K562 (cell line): Measurements from ENCODE around the gene SLC4A3. TPM values are rescaled to one million over a fixed set of nuclear protein-coding genes. Genes with fewer than 3 reads are reported as not detected.

ENCODE experiments used
- ATAC-seq: fragments of 200-7000 bp; cut with Tn5 transposase; 3 replicates; pipeline ENCODE4 v1.9.1; 2020; ENCODE audit warnings: moderate library complexity
- BruUV-seq: library from RNA; stranded (reverse); fragments of 400-500 nt; replicated peaks from 2 replicates; lab custom pipeline; 2021; lab: Mats Ljungman, UMichigan
- CTCF ChIA-PET: fragments of 300-600 bp; formaldehyde crosslinking; extraction: SDS; loops from one replicate; lab custom pipeline; 2021; ENCODE audit warnings: low intra/inter-chr PET ratio; lab: Yijun Ruan, JAX
- POLR2A ChIA-PET: fragments of 300-600, 350-650 bp; sonication (Branson Sonifier 250); formaldehyde crosslinking; extraction: SDS; loops from one replicate; lab custom pipeline; 2021; ENCODE audit warnings: antibody characterized with exemption, inconsistent platforms; lab: Yijun Ruan, JAX
- DNase-seq, 4 experiments: peaks; one replicate each; pipeline versions ENCODE4 v3.0.0 to v3.0.0-alpha.2; 2011 to 2018; ENCODE audit warnings: low spot score in 3 of 4, mixed read lengths in 3 of 4; ENCODE audit errors: extremely low read depth in 1 of 4
- FAIRE-seq: peaks from 2 replicates; lab custom pipeline; 2011; peaks lifted over from hg19 to GRCh38; lab: Jason Lieb, UNC
- H2AFZ ChIP-seq: 2 replicates; pipeline ENCODE4 v1.6.0; 2011; ENCODE audit warnings: low read depth, low read length, control low read depth, inconsistent platforms
- H3K27ac ChIP-seq: fragments of 200-600 bp; 3 replicates; pipeline ENCODE4 v1.8.0; 2011; ENCODE audit warnings: low read depth, mild to moderate bottlenecking, control low read depth, inconsistent platforms, low read length, moderate library complexity, mixed read lengths; ENCODE audit errors: extremely low read depth
- H3K27me3 ChIP-seq, 2 experiments: fragments of 300-600 bp in 1 of 2; 2 replicates in 1 of 2; 3 replicates in 1 of 2; pipeline versions ENCODE4 v1.6.0 to v1.8.0; 2011; ENCODE audit warnings: inconsistent platforms in 2 of 2, low read length in 2 of 2, mild to moderate bottlenecking in 1 of 2, mixed read lengths in 1 of 2, moderate library complexity in 1 of 2; ENCODE audit not compliant: control insufficient read depth in 2 of 2, insufficient read depth in 2 of 2
- H3K36me3 ChIP-seq: fragments of 300-600 bp; 3 replicates; pipeline ENCODE4 v1.8.0; 2011; ENCODE audit warnings: mild to moderate bottlenecking, low read length, inconsistent platforms; ENCODE audit not compliant: control insufficient read depth, insufficient read depth
- H3K4me1 ChIP-seq, 2 experiments: fragments of 200-600 bp in 1 of 2; replicated peaks in 1 of 2; 2 replicates in 1 of 2; 3 replicates in 1 of 2; pipeline versions ENCODE4 v1.5.1 to v1.8.0; 2011; ENCODE audit warnings: inconsistent platforms in 2 of 2, low read length in 2 of 2, mild to moderate bottlenecking in 1 of 2, mixed read lengths in 1 of 2, moderate library complexity in 1 of 2; ENCODE audit not compliant: control insufficient read depth in 2 of 2, insufficient read depth in 2 of 2
- H3K4me2 ChIP-seq: 2 replicates; pipeline ENCODE4 v1.6.1; 2011; ENCODE audit warnings: low read length, control low read depth, inconsistent platforms, mixed read lengths; ENCODE audit not compliant: insufficient read depth
- H3K4me3 ChIP-seq: fragments of 200-600 bp; sonication (generic), shearing (Covaris generic); 2 replicates; pipeline ENCODE4 v1.5.1; 2016; ENCODE audit warnings: control low read depth, inconsistent platforms
- H3K79me2 ChIP-seq: fragments of 200-600 bp; 3 replicates; pipeline ENCODE4 v1.8.0; 2011; ENCODE audit warnings: low read length, inconsistent platforms; ENCODE audit not compliant: control insufficient read depth, insufficient read depth
- H3K9ac ChIP-seq, 2 experiments: 2 replicates each; pipeline versions ENCODE4 v1.6.0 to v1.6.1; 2011; ENCODE audit warnings: low read depth in 2 of 2, low read length in 2 of 2, control low read depth in 1 of 2, inconsistent platforms in 1 of 2, mild to moderate bottlenecking in 1 of 2, mixed read lengths in 1 of 2; ENCODE audit not compliant: insufficient read depth in 1 of 2
- H3K9me1 ChIP-seq: one replicate; pipeline ENCODE4 v1.6.0; 2011; ENCODE audit warnings: inconsistent platforms, mild to moderate bottlenecking, low read length, moderate library complexity; ENCODE audit not compliant: control insufficient read depth, insufficient read depth
- H3K9me3 ChIP-seq: replicated peaks from 2 replicates; pipeline ENCODE4 v1.5.1; 2011; ENCODE audit warnings: low read depth, low read length, inconsistent platforms; ENCODE audit not compliant: control insufficient read depth, insufficient read depth
- H4K20me1 ChIP-seq: replicated peaks from 2 replicates; pipeline ENCODE4 v1.6.1; 2011; ENCODE audit warnings: low read length, inconsistent platforms, mixed read lengths; ENCODE audit not compliant: control insufficient read depth, insufficient read depth
- BDP1 ChIP-seq: IDR thresholded peaks from 3 replicates; pipeline ENCODE4 v1.6.1; 2011; ENCODE audit not compliant: insufficient read length, insufficient read depth
- ELF1 ChIP-seq: fragments of 200-800 bp; sonication (Bioruptor generic); IDR thresholded peaks from 2 replicates; pipeline ENCODE4 v1.6.1; 2016; ENCODE audit warnings: missing genetic modification characterization, missing compliant biosample characterization
- ETS2 ChIP-seq: IDR thresholded peaks from 2 replicates; pipeline ENCODE4 v1.6.1; 2016; ENCODE audit warnings: borderline replicate concordance, missing genetic modification characterization, mild to moderate bottlenecking, moderate library complexity, missing compliant biosample characterization; ENCODE audit not compliant: poor library complexity, severe bottlenecking
- FOS ChIP-seq: IDR thresholded peaks from 3 replicates; pipeline ENCODE4 v1.6.1; 2011; ENCODE audit not compliant: insufficient read length; ENCODE audit errors: extremely low read depth
- FOXK2 ChIP-seq, 2 experiments: fragments of 450-650 bp; IDR thresholded peaks in 1 of 2; conservative IDR thresholded peaks in 1 of 2; 2 replicates each; pipeline ENCODE4 v1.6.1; 2016; ENCODE audit warnings: low read depth in 2 of 2, mild to moderate bottlenecking in 1 of 2
- HMGN3 ChIP-seq: IDR thresholded peaks from 2 replicates; pipeline ENCODE4 v1.6.1; 2011; ENCODE audit warnings: borderline replicate concordance, low read depth, mild to moderate bottlenecking, mixed read lengths, low read length; ENCODE audit not compliant: insufficient read length; ENCODE audit errors: extremely low read depth
- ID3 ChIP-seq, 2 experiments: fragments of 250-450 bp in 1 of 2; fragments of 450-650 bp in 1 of 2; sonication (Bioruptor Pico) in 1 of 2; IDR thresholded peaks; 2 replicates each; pipeline versions ENCODE4 v1.6.1 to v1.8.0; 2016 to 2021; ENCODE audit warnings: mild to moderate bottlenecking in 2 of 2, moderate library complexity in 2 of 2, missing compliant biosample characterization in 1 of 2, missing genetic modification characterization in 1 of 2
- MYBL2 ChIP-seq, 2 experiments: fragments of 450-650 bp in 1 of 2; sonication (generic) in 1 of 2; formaldehyde crosslinking in 1 of 2; IDR thresholded peaks; 2 replicates each; pipeline versions ENCODE4 v1.6.1 to v1.8.1; 2017 to 2022; ENCODE audit warnings: borderline replicate concordance in 1 of 2, inconsistent platforms in 1 of 2, low read depth in 1 of 2, mild to moderate bottlenecking in 1 of 2, missing genetic modification reagents in 1 of 2, moderate library complexity in 1 of 2
- PHB ChIP-seq: fragments of 250-450 bp; sonication (Bioruptor Pico); IDR thresholded peaks from 2 replicates; pipeline ENCODE4 v1.5.0; 2021
- PYGO2 ChIP-seq: fragments of 450-650 bp; IDR thresholded peaks from 2 replicates; pipeline ENCODE4 v1.6.1; 2016; ENCODE audit warnings: mild to moderate bottlenecking, missing genetic modification characterization, moderate library complexity, missing compliant biosample characterization
- SRF ChIP-seq, 2 experiments: fragments of 250-450, 450-650 bp in 1 of 2; sonication (Bioruptor Pico) in 1 of 2; sonication (generic) in 1 of 2; formaldehyde crosslinking; IDR thresholded peaks; 2 replicates each; pipeline versions ENCODE4 v1.5.0 to v1.5.1; 2020 to 2022; ENCODE audit warnings: mild to moderate bottlenecking in 1 of 2, missing genetic modification reagents in 1 of 2
- ZFP1 ChIP-seq: fragments of 450-650 bp; formaldehyde crosslinking; IDR thresholded peaks from 2 replicates; pipeline ENCODE4 v1.4.0; 2020; ENCODE audit warnings: mild to moderate bottlenecking, mixed read lengths
- ZNF280B ChIP-seq: fragments of 250-450 bp; sonication (Bioruptor Pico); IDR thresholded peaks from 2 replicates; pipeline ENCODE4 v1.5.1; 2021; ENCODE audit warnings: mild to moderate bottlenecking
- ZNF395 ChIP-seq: fragments of 200-800 bp; sonication (Bioruptor generic); IDR thresholded peaks from 2 replicates; pipeline ENCODE4 v1.6.1; 2017; ENCODE audit warnings: missing genetic modification characterization, missing compliant biosample characterization
- ZNF41 ChIP-seq: fragments of 250-450 bp; sonication (Bioruptor Pico); conservative IDR thresholded peaks from 2 replicates; pipeline ENCODE4 v1.4.0; 2020; ENCODE audit warnings: mild to moderate bottlenecking
- WGBS: fragments of 100-300 bp; shearing (Covaris generic); methylation state at CpG from one replicate; pipeline ENCODE4 v1.1.6; 2016; ENCODE audit warnings: low coverage, mixed read lengths; ENCODE audit not compliant: insufficient coverage; ENCODE audit errors: missing lambda C conversion rate; 5-methylcytosine and 5-hydroxymethylcytosine counted together
- in situ Hi-C: fragments of 300-500 bp; cut with MboI; formaldehyde crosslinking; loops from 4 replicates; pipeline ENCODE4 v1.15.0; 2018; ENCODE audit warnings: inconsistent platforms, mixed read lengths
- intact Hi-C: fragments of 100-400 bp; cut with micrococcal nuclease; formaldehyde crosslinking; loops from 2 replicates; pipeline ENCODE4 v1.14.2; 2022
- polyA plus RNA-seq, 8 experiments: library from polyadenylated mRNA; depleted of rRNA in 4 of 8; stranded (reverse) in 5 of 8; unstranded in 3 of 8; fragments of >200 nt; fragmentation: Nextera tagmentation in 2 of 8; fragmentation: Illumina TruSeq in 1 of 8; extraction: Ambion mirVana in 2 of 8; extraction: Trizol in 1 of 8; gene quantifications; 2 replicates each; pipeline versions ENCODE4 v1.2.1 to v1.2.3, GENCODE V29; 2011 to 2014; ENCODE audit warnings: inconsistent platforms in 1 of 8, missing spikeins in 1 of 8
- total RNA-seq, 7 experiments: library from RNA; depleted of rRNA in 6 of 7; stranded (reverse); fragments of >200 nt in 6 of 7; fragmentation: Illumina TruSeq in 2 of 7; extraction: Trizol in 2 of 7; gene quantifications; 2 replicates each; pipeline versions ENCODE4 v1.2.1 to v1.2.3, GENCODE V29; 2011 to 2021; ENCODE audit warnings: low replicate concordance in 1 of 7

The SLC4A3 gene
- total and polyA plus RNA-seq, 9 of the 15 experiments (the other 6 are each of a cell fraction or from before 2014, with no cell fraction given): 0.04 to 0.31 (median 0.16) TPM; not detected in 5

GRCh38 chr2:219615036-219615435 is 12.4 kb upstream of the SLC4A3 start:
- Histone ChIP-seq H3K9me3 (no peaks in the 10 kb centered on the region), H3K79me2 (no peaks in the 10 kb centered on the region), H3K4me2 (no peak overlapping the region), H3K4me1 (peaks cover 0 to 11% of the 10 kb centered on the region in 2 experiments; a peak in 2 of 5 replicates), H3K36me3 (no peaks in the 10 kb centered on the region), H4K20me1 (no peaks in the 10 kb centered on the region; the same call in 1 of the 2 replicates), H3K4me3 (no peak overlapping the region), H2AFZ (no peak overlapping the region), H3K9me1 (no peaks in the 10 kb centered on the region), H3K27ac (no peak overlapping the region), H3K27me3 (no peaks in the 10 kb centered on the region), H3K9ac (no peak overlapping the region)
- TF ChIP-seq ZFP1 (CRISPR knock-in tag) (no peak), BDP1 (no peak), ZNF280B (CRISPR knock-in tag) (no peak), PYGO2 (no peak), FOS (no peak), PHB (CRISPR knock-in tag) (no peak), ETS2 (no peak), ID3 (CRISPR knock-in tag; IDR thresholded peaks at IDR 0.05) (no peak), ID3 (tag; IDR thresholded peaks at IDR 0.05) (no peak), ZNF41 (CRISPR knock-in tag) (no peak), HMGN3 (no peak), ZNF395 (CRISPR knock-in tag) (no peak), SRF (CRISPR knock-in tag; IDR thresholded peaks at IDR 0.05) (no peak), ELF1 (tag) (no peak), FOXK2 (conservative IDR thresholded peaks at IDR 0.05 in 1 of 2, IDR thresholded peaks at IDR 0.05 in 1 of 2; ENCODE audit: low read depth in 2 of 2) (no peak), MYBL2 (IDR thresholded peaks at IDR 0.05; ENCODE audit: low read depth) (no peak), MYBL2 (CRISPR knock-in tag; IDR thresholded peaks at IDR 0.05; ENCODE audit: borderline replicate concordance) (no peak)
- ChIA-PET POLR2A (interaction anchor here (1.0 to 1.3 kb wide), 2 partner anchors 9 to 17 kb away, joined by 3 to 5 read pairs; partner anchors contain the start of gene STK11IP), CTCF (no interaction called here)
- no peak for FAIRE-seq
- intact Hi-C loops: no loop called here
- no peak for DNase-seq
- ATAC-seq: no peak
- 94% methylated on average over 6 of the region's 11 CpGs for WGBS
- no TSS peak for BruUV-seq
- in situ Hi-C loops: no loop called here
